Vagina (tissue), 2 donors: ENCODE results near the gene MGMT. TPM values are rescaled to one million over a fixed set of nuclear protein-coding genes. Genes with fewer than 3 reads are reported as not detected.

Source experiments
- DNase-seq, 2 donors: peaks; one replicate each; pipeline ENCODE4 v3.0.0-alpha.2; 2017; ENCODE audit errors: extremely low spot score in 2 of 2
- H3K27ac ChIP-seq: fragments of 200-600 bp; sonication (generic); one replicate; pipeline ENCODE4 v1.5.1; 2019
- H3K27me3 ChIP-seq: fragments of 200-600 bp; sonication (generic); one replicate; pipeline ENCODE4 v1.5.1; 2019
- H3K36me3 ChIP-seq, 2 donors: fragments of 200-600 bp; sonication (generic); one replicate each; pipeline ENCODE4 v1.5.1; 2017 to 2019
- H3K4me1 ChIP-seq: fragments of 200-600 bp; sonication (generic); one replicate; pipeline ENCODE4 v1.5.1; 2019
- H3K4me3 ChIP-seq, 2 donors: fragments of 200-600 bp; sonication (generic); 1 replicate in 1 of 2; 2 replicates in 1 of 2; pipeline ENCODE4 v1.5.1; 2016 to 2019
- H3K9me3 ChIP-seq: fragments of 200-600 bp; sonication (generic); one replicate; pipeline ENCODE4 v1.5.1; 2019
- POLR2A ChIP-seq, 2 donors: fragments of 450-650 bp; IDR thresholded peaks; one replicate each; pipeline ENCODE4 v1.6.1; 2017; ENCODE audit warnings: antibody characterized with exemption in 2 of 2, mild to moderate bottlenecking in 2 of 2, moderate library complexity in 2 of 2
- POLR2AphosphoS5 ChIP-seq, 2 donors: sonication (generic); formaldehyde crosslinking; IDR thresholded peaks; one replicate each; pipeline ENCODE4 v1.9.0; 2017; ENCODE audit warnings: antibody characterized with exemption in 2 of 2, mild to moderate bottlenecking in 2 of 2, low read depth in 1 of 2; ENCODE audit not compliant: insufficient read depth in 1 of 2
- intact Hi-C: fragments of 100-400 bp; cut with DNase I; formaldehyde crosslinking; loops from one replicate; pipeline ENCODE4 v1.15.1; 2023
- total RNA-seq: library from RNA; depleted of rRNA; stranded (reverse); fragments of >200 nt; gene quantifications from one replicate; pipeline ENCODE4 v1.2.3, GENCODE V29; 2016
- TF ChIP-seq, protein P1 (sequence below), 3 experiments: fragments of 450-650 bp in 2 of 3; fragments of 200-600 bp in 1 of 3; sonication (generic) in 1 of 3; IDR thresholded peaks; one replicate each; pipeline ENCODE4 v1.5.1; 2017 to 2019; ENCODE audit warnings: antibody characterized with exemption in 3 of 3, mild to moderate bottlenecking in 2 of 3, moderate library complexity in 2 of 3

The MGMT gene
- total RNA-seq, 1 donor from 2014 or later: 16.0 TPM

DNA sequence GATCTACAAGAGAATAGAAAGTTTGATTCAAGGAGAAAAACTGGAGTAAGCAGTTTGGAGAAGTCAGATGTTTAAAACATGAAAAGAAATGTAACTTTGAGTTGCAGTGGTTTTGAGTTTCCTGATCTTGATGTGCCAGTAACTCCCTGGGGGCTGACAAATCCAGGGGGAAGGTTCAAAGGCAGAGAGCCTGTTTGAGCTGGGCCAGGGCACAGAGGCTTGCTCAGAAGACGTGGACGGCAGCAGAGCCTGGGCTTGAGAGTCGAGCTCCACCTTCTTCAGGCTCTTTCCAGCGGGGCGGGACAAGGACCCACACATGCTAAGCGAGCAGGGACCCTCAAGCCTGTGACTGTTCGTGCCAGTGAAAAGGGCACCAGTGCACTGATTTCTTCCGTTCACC lies 176.2 kb downstream of the MGMT start:
- no peaks in the 10 kb centered on the region for H3K36me3 ChIP-seq
- TF ChIP-seq, protein P1, sequence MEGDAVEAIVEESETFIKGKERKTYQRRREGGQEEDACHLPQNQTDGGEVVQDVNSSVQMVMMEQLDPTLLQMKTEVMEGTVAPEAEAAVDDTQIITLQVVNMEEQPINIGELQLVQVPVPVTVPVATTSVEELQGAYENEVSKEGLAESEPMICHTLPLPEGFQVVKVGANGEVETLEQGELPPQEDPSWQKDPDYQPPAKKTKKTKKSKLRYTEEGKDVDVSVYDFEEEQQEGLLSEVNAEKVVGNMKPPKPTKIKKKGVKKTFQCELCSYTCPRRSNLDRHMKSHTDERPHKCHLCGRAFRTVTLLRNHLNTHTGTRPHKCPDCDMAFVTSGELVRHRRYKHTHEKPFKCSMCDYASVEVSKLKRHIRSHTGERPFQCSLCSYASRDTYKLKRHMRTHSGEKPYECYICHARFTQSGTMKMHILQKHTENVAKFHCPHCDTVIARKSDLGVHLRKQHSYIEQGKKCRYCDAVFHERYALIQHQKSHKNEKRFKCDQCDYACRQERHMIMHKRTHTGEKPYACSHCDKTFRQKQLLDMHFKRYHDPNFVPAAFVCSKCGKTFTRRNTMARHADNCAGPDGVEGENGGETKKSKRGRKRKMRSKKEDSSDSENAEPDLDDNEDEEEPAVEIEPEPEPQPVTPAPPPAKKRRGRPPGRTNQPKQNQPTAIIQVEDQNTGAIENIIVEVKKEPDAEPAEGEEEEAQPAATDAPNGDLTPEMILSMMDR (IDR thresholded peaks at IDR 0.05): no peak
- TF ChIP-seq POLR2A (IDR thresholded peaks at IDR 0.05) (no peak), POLR2AphosphoS5 (IDR thresholded peaks at IDR 0.05; ENCODE audit: insufficient read depth in 1 of 2, low read depth in 1 of 2) (no peak)
- intact Hi-C loops: no loop called here
- H3K27ac ChIP-seq: no peak overlapping the region
- H3K4me1 ChIP-seq: no peaks in the 10 kb centered on the region
- H3K27me3 ChIP-seq: no peaks in the 10 kb centered on the region
- H3K4me3 ChIP-seq: no peak overlapping the region
- no peak for DNase-seq
- no peaks in the 10 kb centered on the region for H3K9me3 ChIP-seq

DNA sequence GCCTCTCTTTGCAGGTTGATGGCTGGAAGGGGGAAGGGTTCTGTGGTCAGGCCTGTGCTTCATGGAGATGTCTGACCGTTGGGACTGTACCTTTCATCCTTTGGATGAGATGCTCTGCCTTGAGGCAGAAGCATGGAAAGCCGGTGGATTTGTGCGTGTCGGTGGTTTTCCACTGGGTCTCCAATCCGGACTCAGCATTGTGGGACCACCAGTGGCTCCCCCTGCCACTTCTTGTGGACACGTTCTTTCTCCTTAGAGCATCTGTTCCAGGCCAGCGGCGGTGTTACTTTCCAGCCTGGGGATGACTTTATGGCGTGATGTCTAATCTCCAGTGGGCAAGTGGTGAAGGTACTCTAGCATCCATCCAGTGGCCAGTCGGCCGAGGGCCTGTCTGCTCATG lies 178.4 kb downstream of the MGMT start:
- no peaks in the 10 kb centered on the region for H3K4me1 ChIP-seq
- no peak overlapping the region for H3K4me3 ChIP-seq
- H3K9me3 ChIP-seq: no peaks in the 10 kb centered on the region
- DNase-seq: peak in 1 of 2 donors; percentile 52
- no peak overlapping the region for H3K27ac ChIP-seq
- TF ChIP-seq POLR2A (IDR thresholded peaks at IDR 0.05) (no peak), POLR2AphosphoS5 (IDR thresholded peaks at IDR 0.05; ENCODE audit: insufficient read depth in 1 of 2, low read depth in 1 of 2) (no peak)
- TF ChIP-seq, protein P1 (IDR thresholded peaks at IDR 0.05): no peak
- H3K36me3 ChIP-seq: no peaks in the 10 kb centered on the region
- intact Hi-C loops: no loop called here
- no peaks in the 10 kb centered on the region for H3K27me3 ChIP-seq

DNA sequence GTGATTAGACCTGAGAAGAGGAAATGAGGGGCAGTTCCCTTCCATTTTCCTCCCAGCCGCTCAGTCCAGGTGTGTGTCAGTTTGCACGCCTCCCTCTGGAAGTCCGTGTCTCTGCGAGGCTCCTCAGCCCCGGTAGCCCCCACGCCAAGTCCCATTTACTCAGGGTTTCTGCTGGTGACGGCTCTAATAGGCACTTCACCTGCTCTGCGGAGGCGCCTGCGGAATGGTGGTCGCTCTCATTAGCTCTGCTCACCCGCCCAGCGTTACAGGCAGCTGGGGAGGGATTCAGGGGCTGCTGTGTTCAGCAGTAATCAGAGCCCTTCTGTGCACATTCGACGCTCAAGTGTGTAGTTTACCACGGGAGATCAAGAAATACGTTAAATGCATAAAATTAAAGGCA lies 179.9 kb downstream of the MGMT start:
- Histone ChIP-seq H3K27me3 (no peaks in the 10 kb centered on the region), H3K4me1 (no peaks in the 10 kb centered on the region), H3K36me3 (no peaks in the 10 kb centered on the region), H3K9me3 (no peaks in the 10 kb centered on the region), H3K4me3 (no peak overlapping the region), H3K27ac (no peak overlapping the region)
- TF ChIP-seq, protein P1 (IDR thresholded peaks at IDR 0.05): no peak
- TF ChIP-seq POLR2A (IDR thresholded peaks at IDR 0.05) (no peak), POLR2AphosphoS5 (IDR thresholded peaks at IDR 0.05; ENCODE audit: insufficient read depth in 1 of 2, low read depth in 1 of 2) (no peak)
- intact Hi-C loops: no loop called here
- peak in 1 of 2 donors; percentile 37 for DNase-seq

DNA sequence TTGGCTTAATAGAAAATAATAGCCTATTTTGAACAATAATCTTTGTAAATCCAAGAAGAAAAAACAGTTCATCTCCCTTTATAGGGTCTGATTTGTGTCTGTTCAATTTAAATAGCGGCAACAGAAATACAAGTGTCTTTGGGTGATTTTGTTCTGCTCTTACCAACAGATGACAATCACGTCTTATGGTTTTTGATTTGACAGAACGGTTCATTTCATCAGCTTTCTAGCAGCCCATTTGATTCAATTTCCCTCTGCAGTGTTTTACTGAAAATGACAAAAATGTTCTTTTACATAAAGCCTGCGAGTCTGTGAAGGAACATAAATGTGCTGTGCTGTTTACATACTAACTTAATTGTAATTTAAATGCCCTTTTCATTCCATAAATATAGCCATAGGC lies 180.5 kb downstream of the MGMT start:
- no peak overlapping the region for H3K27ac ChIP-seq
- intact Hi-C loops: no loop called here
- no peaks in the 10 kb centered on the region for H3K9me3 ChIP-seq
- H3K27me3 ChIP-seq: no peaks in the 10 kb centered on the region
- TF ChIP-seq, protein P1 (IDR thresholded peaks at IDR 0.05): no peak
- TF ChIP-seq POLR2A (IDR thresholded peaks at IDR 0.05) (no peak), POLR2AphosphoS5 (IDR thresholded peaks at IDR 0.05; ENCODE audit: insufficient read depth in 1 of 2, low read depth in 1 of 2) (no peak)
- no peaks in the 10 kb centered on the region for H3K36me3 ChIP-seq
- no peak overlapping the region for H3K4me3 ChIP-seq
- DNase-seq: no peak
- H3K4me1 ChIP-seq: no peaks in the 10 kb centered on the region

DNA sequence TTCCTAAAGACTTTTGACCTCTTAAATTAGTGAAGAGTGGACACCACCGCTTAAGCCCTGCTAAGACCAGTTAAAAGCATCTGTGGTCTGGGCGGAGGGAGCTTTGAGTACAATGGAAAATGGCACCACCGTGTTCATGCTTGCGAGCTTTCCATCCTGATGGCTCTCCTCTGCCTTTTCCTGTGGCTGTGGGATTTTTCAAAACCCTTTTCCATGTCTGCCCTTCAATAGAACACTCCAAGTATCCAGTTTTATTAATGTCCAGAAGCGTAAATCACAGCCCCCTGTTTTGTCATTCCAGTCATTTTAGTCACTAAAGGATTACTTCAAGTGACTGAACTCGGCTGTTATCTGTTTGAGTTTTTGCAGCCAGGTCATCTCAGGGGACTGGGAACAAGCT lies 181.8 kb downstream of the MGMT start:
- intact Hi-C loops: no loop called here
- no peaks in the 10 kb centered on the region for H3K9me3 ChIP-seq
- TF ChIP-seq POLR2AphosphoS5 (IDR thresholded peaks at IDR 0.05; ENCODE audit: insufficient read depth in 1 of 2, low read depth in 1 of 2) (no peak), POLR2A (IDR thresholded peaks at IDR 0.05) (no peak)
- TF ChIP-seq, protein P1 (IDR thresholded peaks at IDR 0.05): no peak
- no peaks in the 10 kb centered on the region for H3K27me3 ChIP-seq
- DNase-seq: peak in 1 of 2 donors; percentile 58
- no peaks in the 10 kb centered on the region for H3K36me3 ChIP-seq
- H3K27ac ChIP-seq: no peak overlapping the region
- H3K4me3 ChIP-seq: no peak overlapping the region
- no peaks in the 10 kb centered on the region for H3K4me1 ChIP-seq
